ENCODE data around the gene ZSWIM4. TPM values are rescaled to one million over a fixed set of nuclear protein-coding genes. Genes with fewer than 3 reads are reported as not detected.

Gene ZSWIM4
- total and polyA plus RNA-seq, 10 of the 15 experiments (the other 5 are each of a cell fraction or from before 2014, with no cell fraction given) = 0.73 to 11.1 (median 1.8) TPM; not detected in 2

DNA sequence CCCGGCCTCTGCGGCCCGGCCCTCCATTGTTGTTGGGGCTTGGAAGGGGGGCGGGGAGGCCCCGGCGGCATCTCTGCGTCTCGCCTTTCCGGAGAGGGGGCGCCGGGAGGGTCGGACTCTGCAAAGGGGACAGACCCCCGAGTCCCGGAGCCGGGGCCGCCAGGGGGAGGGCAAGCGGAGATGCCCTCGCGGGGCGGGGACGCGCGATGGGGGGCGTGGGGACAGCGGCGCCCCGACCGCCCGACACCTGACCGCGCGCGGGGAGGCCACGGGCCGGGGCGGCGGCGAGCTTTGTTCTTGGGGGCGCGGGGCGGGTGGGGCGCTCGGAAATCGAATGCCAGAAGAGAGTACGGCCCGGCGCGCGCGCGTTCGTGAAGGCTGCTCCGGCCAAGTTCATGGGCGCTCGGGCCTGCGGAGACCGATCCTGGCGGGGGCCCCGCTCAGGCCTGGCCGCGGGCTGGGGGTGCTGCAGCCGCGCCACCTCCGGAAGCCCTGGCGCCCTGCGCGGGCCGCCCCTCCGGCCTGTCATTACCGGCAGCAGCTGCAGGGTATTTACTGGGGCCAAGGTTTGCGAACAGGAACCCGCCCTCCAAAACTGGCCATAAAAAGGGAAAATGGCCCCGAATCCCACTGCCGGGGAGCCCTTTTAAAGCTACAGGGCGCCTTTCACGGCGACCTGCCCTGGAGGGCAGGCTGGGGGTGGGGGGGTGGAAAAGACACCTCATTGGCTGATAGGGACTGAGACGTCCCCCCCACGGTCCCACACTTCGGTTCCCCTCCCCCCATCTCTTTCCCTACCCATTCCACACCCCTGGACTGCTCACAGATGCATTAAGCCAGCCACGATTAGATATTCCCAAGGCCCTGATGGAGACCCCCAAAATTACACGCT is 70.6 kb downstream of the ZSWIM4 start:
- 11% methylated on average over 40 of the region's 82 CpGs for WGBS (ENCODE audit: insufficient coverage, insufficient replicate concordance, low lambda C conversion rate, missing lambda C conversion rate)
- no peak for FAIRE-seq
- Histone ChIP-seq H3K27me3 (replicated peaks in 1 of 2; ENCODE audit: control insufficient read depth in 2 of 2, insufficient read depth in 2 of 2, low read length in 1 of 2) (peaks cover 0 to 1% of the 10 kb centered on the region in 2 experiments; a peak in 2 of 4 replicates), H3K9ac (ENCODE audit: control insufficient read depth, insufficient read depth, low read length) (peak overlapping the region; percentile 35; the same call in 1 of the 2 replicates), H3K9me3 (replicated peaks; ENCODE audit: control insufficient read depth, insufficient read depth, low read length) (no peaks in the 10 kb centered on the region; the same call in 2 of the 3 replicates), H3K4me1 (ENCODE audit: control insufficient read depth, insufficient read depth, low read length) (peaks cover 7% of the 10 kb centered on the region), H3K79me2 (ENCODE audit: control insufficient read depth, insufficient read depth, low read length) (no peaks in the 10 kb centered on the region), H3K4me2 (ENCODE audit: control insufficient read depth, insufficient read depth) (peak overlapping the region; percentile 77; the same call in 1 of the 2 replicates), H2AFZ (ENCODE audit: control insufficient read depth, low read depth, low read length) (peak overlapping the region; percentile 42), H4K20me1 (ENCODE audit: control insufficient read depth, insufficient read depth) (no peaks in the 10 kb centered on the region), H3K27ac (ENCODE audit: control insufficient read depth, insufficient read depth) (no peak overlapping the region), H3K4me3 (peak overlapping the region; percentile 59), H3K36me3 (ENCODE audit: control insufficient read depth in 2 of 2, insufficient read depth in 2 of 2, low read length in 1 of 2) (no peaks in the 10 kb centered on the region)
- ATAC-seq = no peak
- ChIA-PET POLR2A (interaction anchor here (0.5 to 0.6 kb wide), 5 partner anchors 26 to 492 kb away, joined by 3 to 8 read pairs (median 4); no protein-coding TSS in a partner anchor), RAD21 (ENCODE audit: unreplicated experiment) (interaction anchor here (0.7 to 1.7 kb wide), 4 partner anchors 14 to 81 kb away, joined by 3 to 4 read pairs (median 3); partner anchors contain the start of gene ZSWIM4), SMC1A (ENCODE audit: uncharacterized antibody, unreplicated experiment) (no interaction called here), CTCF (interaction anchor here (0.6 to 1.6 kb wide), 2 partner anchors 81 to 210 kb away, joined by 3 read pairs; no protein-coding TSS in a partner anchor)
- intact Hi-C loops (cut with micrococcal nuclease; ENCODE audit: unreplicated experiment) (no loop called here), in situ Hi-C loops (cut with MboI) (no loop called here)
- BruUV-seq (replicated peaks) = no TSS peak
- no peak for DNase-seq (ENCODE audit: low read depth, low spot score)
- TF ChIP-seq, protein P1, sequence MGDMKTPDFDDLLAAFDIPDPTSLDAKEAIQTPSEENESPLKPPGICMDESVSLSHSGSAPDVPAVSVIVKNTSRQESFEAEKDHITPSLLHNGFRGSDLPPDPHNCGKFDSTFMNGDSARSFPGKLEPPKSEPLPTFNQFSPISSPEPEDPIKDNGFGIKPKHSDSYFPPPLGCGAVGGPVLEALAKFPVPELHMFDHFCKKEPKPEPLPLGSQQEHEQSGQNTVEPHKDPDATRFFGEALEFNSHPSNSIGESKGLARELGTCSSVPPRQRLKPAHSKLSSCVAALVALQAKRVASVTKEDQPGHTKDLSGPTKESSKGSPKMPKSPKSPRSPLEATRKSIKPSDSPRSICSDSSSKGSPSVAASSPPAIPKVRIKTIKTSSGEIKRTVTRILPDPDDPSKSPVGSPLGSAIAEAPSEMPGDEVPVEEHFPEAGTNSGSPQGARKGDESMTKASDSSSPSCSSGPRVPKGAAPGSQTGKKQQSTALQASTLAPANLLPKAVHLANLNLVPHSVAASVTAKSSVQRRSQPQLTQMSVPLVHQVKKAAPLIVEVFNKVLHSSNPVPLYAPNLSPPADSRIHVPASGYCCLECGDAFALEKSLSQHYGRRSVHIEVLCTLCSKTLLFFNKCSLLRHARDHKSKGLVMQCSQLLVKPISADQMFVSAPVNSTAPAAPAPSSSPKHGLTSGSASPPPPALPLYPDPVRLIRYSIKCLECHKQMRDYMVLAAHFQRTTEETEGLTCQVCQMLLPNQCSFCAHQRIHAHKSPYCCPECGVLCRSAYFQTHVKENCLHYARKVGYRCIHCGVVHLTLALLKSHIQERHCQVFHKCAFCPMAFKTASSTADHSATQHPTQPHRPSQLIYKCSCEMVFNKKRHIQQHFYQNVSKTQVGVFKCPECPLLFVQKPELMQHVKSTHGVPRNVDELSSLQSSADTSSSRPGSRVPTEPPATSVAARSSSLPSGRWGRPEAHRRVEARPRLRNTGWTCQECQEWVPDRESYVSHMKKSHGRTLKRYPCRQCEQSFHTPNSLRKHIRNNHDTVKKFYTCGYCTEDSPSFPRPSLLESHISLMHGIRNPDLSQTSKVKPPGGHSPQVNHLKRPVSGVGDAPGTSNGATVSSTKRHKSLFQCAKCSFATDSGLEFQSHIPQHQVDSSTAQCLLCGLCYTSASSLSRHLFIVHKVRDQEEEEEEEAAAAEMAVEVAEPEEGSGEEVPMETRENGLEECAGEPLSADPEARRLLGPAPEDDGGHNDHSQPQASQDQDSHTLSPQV (IDR thresholded peaks at IDR 0.05) = no peak
- no peak for TF ChIP-seq EGR1 (IDR thresholded peaks at IDR 0.05; ENCODE audit: borderline replicate concordance in 1 of 2, low read depth in 2 of 2, low read length in 2 of 2)
- TF ChIP-seq, protein P2, sequence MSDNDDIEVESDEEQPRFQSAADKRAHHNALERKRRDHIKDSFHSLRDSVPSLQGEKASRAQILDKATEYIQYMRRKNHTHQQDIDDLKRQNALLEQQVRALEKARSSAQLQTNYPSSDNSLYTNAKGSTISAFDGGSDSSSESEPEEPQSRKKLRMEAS (IDR thresholded peaks at IDR 0.05; ENCODE audit: low read depth, low read length) = no peak
- peak; percentile 53 for TF ChIP-seq YY1 (IDR thresholded peaks at IDR 0.05; ENCODE audit: low read depth, low read length)
- no peak for TF ChIP-seq JUND (IDR thresholded peaks at IDR 0.05; ENCODE audit: low read depth, low read length)
- TF ChIP-seq POLR2A (IDR thresholded peaks at IDR 0.05; ENCODE audit: low read depth, low read length) = peak; percentile 29; the same call in 1 of the 2 replicates
- no peak for TF ChIP-seq NR2C1 (IDR thresholded peaks at IDR 0.05)
- 0 out of 2 replicates have a peak, but pooled peaks have one; percentile 46 for TF ChIP-seq NBN (IDR thresholded peaks at IDR 0.05)
- TF ChIP-seq, protein P3, sequence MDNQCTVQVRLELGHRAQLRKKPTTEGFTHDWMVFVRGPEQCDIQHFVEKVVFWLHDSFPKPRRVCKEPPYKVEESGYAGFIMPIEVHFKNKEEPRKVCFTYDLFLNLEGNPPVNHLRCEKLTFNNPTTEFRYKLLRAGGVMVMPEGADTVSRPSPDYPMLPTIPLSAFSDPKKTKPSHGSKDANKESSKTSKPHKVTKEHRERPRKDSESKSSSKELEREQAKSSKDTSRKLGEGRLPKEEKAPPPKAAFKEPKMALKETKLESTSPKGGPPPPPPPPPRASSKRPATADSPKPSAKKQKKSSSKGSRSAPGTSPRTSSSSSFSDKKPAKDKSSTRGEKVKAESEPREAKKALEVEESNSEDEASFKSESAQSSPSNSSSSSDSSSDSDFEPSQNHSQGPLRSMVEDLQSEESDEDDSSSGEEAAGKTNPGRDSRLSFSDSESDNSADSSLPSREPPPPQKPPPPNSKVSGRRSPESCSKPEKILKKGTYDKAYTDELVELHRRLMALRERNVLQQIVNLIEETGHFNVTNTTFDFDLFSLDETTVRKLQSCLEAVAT (IDR thresholded peaks at IDR 0.05) = peak; percentile 56; the same call in 1 of the 2 replicates
- no peak for TF ChIP-seq ASH2L (IDR thresholded peaks at IDR 0.05; ENCODE audit: borderline replicate concordance, low read depth)
- TF ChIP-seq, protein P4, sequence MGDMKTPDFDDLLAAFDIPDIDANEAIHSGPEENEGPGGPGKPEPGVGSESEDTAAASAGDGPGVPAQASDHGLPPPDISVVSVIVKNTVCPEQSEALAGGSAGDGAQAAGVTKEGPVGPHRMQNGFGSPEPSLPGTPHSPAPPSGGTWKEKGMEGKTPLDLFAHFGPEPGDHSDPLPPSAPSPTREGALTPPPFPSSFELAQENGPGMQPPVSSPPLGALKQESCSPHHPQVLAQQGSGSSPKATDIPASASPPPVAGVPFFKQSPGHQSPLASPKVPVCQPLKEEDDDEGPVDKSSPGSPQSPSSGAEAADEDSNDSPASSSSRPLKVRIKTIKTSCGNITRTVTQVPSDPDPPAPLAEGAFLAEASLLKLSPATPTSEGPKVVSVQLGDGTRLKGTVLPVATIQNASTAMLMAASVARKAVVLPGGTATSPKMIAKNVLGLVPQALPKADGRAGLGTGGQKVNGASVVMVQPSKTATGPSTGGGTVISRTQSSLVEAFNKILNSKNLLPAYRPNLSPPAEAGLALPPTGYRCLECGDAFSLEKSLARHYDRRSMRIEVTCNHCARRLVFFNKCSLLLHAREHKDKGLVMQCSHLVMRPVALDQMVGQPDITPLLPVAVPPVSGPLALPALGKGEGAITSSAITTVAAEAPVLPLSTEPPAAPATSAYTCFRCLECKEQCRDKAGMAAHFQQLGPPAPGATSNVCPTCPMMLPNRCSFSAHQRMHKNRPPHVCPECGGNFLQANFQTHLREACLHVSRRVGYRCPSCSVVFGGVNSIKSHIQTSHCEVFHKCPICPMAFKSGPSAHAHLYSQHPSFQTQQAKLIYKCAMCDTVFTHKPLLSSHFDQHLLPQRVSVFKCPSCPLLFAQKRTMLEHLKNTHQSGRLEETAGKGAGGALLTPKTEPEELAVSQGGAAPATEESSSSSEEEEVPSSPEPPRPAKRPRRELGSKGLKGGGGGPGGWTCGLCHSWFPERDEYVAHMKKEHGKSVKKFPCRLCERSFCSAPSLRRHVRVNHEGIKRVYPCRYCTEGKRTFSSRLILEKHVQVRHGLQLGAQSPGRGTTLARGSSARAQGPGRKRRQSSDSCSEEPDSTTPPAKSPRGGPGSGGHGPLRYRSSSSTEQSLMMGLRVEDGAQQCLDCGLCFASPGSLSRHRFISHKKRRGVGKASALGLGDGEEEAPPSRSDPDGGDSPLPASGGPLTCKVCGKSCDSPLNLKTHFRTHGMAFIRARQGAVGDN (IDR thresholded peaks at IDR 0.05) = peak; percentile 45; the same call in 1 of the 2 replicates

Data from GM12878 (cell line).